ENCODE results near the gene LAIR1.
A peak's percentile ranks its signal among the peaks of the same experiment; 100 is the strongest.
"Not testable (repeated sequence)": the region's sequence is repeated elsewhere in the genome, so short reads cannot be mapped to it uniquely, and the experiment has no call there.

The LAIR1 gene

DNA sequence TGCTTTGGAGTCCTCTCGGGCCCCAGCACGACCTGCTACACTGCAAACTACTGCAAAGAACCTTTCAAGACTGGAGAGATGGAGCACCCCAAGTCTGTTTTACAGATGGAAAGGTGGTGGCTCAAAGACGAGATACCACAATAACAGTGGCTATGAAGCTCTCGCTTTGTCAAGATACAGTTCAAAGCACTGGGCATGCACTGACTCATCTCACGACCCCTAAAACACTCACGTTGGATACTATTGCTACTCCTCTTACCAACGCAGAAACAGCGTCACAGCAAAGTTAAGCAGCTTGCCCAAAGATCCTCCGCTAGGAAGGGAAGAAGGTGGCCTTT lies 24.0 kb upstream of the LAIR1 start:
- Histone ChIP-seq H3K4me1 (ENCODE audit: low read length) (peaks cover 14% of the 10 kb centered on the region), H3K36me3 (replicated peaks; ENCODE audit: insufficient read depth, low read length) (no peaks in the 10 kb centered on the region), H3K27ac (ENCODE audit: low read length) (peak overlapping the region; percentile 88), H3K9ac (ENCODE audit: low read length) (peak overlapping the region; percentile 59; the same call in 1 of the 2 replicates), H3K4me2 (ENCODE audit: low read depth, low read length) (peak overlapping the region; percentile 90), H4K20me1 (ENCODE audit: insufficient read depth, low read length) (no peaks in the 10 kb centered on the region), H3K79me2 (ENCODE audit: low read length) (no peaks in the 10 kb centered on the region), H2AFZ (ENCODE audit: low read length) (peak overlapping the region; percentile 67), H3K9me3 (replicated peaks; ENCODE audit: insufficient read depth, low read length) (no peaks in the 10 kb centered on the region), H3F3A (ENCODE audit: insufficient read depth, low read length) (peaks cover 21% of the 10 kb centered on the region), H3K9me2 (replicated peaks; ENCODE audit: insufficient read depth, low read length) (no peaks in the 10 kb centered on the region), H3K4me3 (ENCODE audit: low read length) (peak overlapping the region; percentile 60), H3K27me3 (replicated peaks; ENCODE audit: insufficient read depth, low read length) (peaks cover 20% of the 10 kb centered on the region)
- DNase-seq = no peak
- TF ChIP-seq EZH2 (optimal IDR thresholded peaks at IDR 0.05; ENCODE audit: low read depth, low read length) = no peak
- TF ChIP-seq EZH2phosphoT487 (IDR thresholded peaks at IDR 0.05; ENCODE audit: low read length) = no peak
- TF ChIP-seq CTCF (IDR thresholded peaks at IDR 0.05; ENCODE audit: low read length) = no peak

GRCh38 chr19:54387991-54388801 lies 23.5 kb upstream of the LAIR1 start:
- Histone ChIP-seq H3K9me3 (replicated peaks; ENCODE audit: insufficient read depth, low read length) (no peaks in the 10 kb centered on the region), H3K4me3 (ENCODE audit: low read length) (peak overlapping the region; percentile 60), H4K20me1 (ENCODE audit: insufficient read depth, low read length) (no peaks in the 10 kb centered on the region), H3K4me2 (ENCODE audit: low read depth, low read length) (peak overlapping the region; percentile 90), H3F3A (ENCODE audit: insufficient read depth, low read length) (peaks cover 21% of the 10 kb centered on the region), H3K79me2 (ENCODE audit: low read length) (no peaks in the 10 kb centered on the region), H3K36me3 (replicated peaks; ENCODE audit: insufficient read depth, low read length) (no peaks in the 10 kb centered on the region), H3K9ac (ENCODE audit: low read length) (peak overlapping the region; percentile 59; the same call in 1 of the 2 replicates), H3K27me3 (replicated peaks; ENCODE audit: insufficient read depth, low read length) (peaks cover 15% of the 10 kb centered on the region), H3K4me1 (ENCODE audit: low read length) (peaks cover 14% of the 10 kb centered on the region), H3K9me2 (replicated peaks; ENCODE audit: insufficient read depth, low read length) (no peaks in the 10 kb centered on the region), H2AFZ (ENCODE audit: low read length) (peak overlapping the region; percentile 67), H3K27ac (ENCODE audit: low read length) (peak overlapping the region; percentile 88)
- TF ChIP-seq CTCF (IDR thresholded peaks at IDR 0.05; ENCODE audit: low read length) = no peak
- TF ChIP-seq EZH2 (optimal IDR thresholded peaks at IDR 0.05; ENCODE audit: low read depth, low read length) = no peak
- peak; percentile 89 for DNase-seq

DNA sequence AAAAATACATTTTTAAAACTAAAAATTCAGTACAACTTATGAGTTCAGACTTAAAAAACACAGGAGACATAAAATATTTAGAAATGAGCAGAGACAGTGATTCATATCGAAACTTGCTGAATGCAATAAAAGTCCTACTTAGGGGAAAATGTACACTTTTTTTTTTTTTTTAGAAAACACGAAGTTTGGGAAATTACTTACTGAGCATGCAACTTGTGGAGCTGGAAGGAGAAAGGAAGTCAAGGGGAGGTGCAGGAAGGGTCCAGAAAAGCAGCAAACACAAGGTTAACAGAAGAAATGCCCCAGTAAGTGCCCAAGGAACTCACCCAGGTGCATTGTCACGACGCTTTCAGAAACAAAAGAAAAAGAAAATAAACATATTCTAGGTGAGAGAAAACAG lies 18.6 kb upstream of the LAIR1 start:
- Histone ChIP-seq H3K27ac (ENCODE audit: low read length) (no peak overlapping the region), H3K4me2 (ENCODE audit: low read depth, low read length) (no peak overlapping the region), H3K9ac (ENCODE audit: low read length) (no peak overlapping the region), H3F3A (ENCODE audit: insufficient read depth, low read length) (peaks cover 28% of the 10 kb centered on the region), H3K9me2 (replicated peaks; ENCODE audit: insufficient read depth, low read length) (no peaks in the 10 kb centered on the region), H3K9me3 (replicated peaks; ENCODE audit: insufficient read depth, low read length) (no peaks in the 10 kb centered on the region), H2AFZ (ENCODE audit: low read length) (no peak overlapping the region), H3K27me3 (replicated peaks; ENCODE audit: insufficient read depth, low read length) (no peaks in the 10 kb centered on the region; the same call in 1 of the 2 replicates), H3K4me3 (ENCODE audit: low read length) (no peak overlapping the region), H3K4me1 (ENCODE audit: low read length) (peaks cover 17% of the 10 kb centered on the region; the same call in 1 of the 2 replicates), H3K79me2 (ENCODE audit: low read length) (no peaks in the 10 kb centered on the region), H4K20me1 (ENCODE audit: insufficient read depth, low read length) (no peaks in the 10 kb centered on the region), H3K36me3 (replicated peaks; ENCODE audit: insufficient read depth, low read length) (no peaks in the 10 kb centered on the region)
- TF ChIP-seq EZH2 (optimal IDR thresholded peaks at IDR 0.05; ENCODE audit: low read depth, low read length) (no peak), EZH2phosphoT487 (IDR thresholded peaks at IDR 0.05; ENCODE audit: low read length) (no peak), CTCF (IDR thresholded peaks at IDR 0.05; ENCODE audit: low read length) (no peak)
- no peak for DNase-seq

- DNase-seq; H3K27me3 ChIP-seq (replicated peaks; ENCODE audit: insufficient read depth, low read length); H3K79me2 ChIP-seq (ENCODE audit: low read length); H3K4me2 ChIP-seq (ENCODE audit: low read depth, low read length); H3K9me2 ChIP-seq (replicated peaks; ENCODE audit: insufficient read depth, low read length); H4K20me1 ChIP-seq (ENCODE audit: insufficient read depth, low read length); H3K27ac ChIP-seq (ENCODE audit: low read length); H3K4me3 ChIP-seq (ENCODE audit: low read length); H3K9me3 ChIP-seq (replicated peaks; ENCODE audit: insufficient read depth, low read length); H2AFZ ChIP-seq (ENCODE audit: low read length); H3K36me3 ChIP-seq (replicated peaks; ENCODE audit: insufficient read depth, low read length); H3K9ac ChIP-seq (ENCODE audit: low read length): not testable (repeated sequence)
- H3F3A ChIP-seq (ENCODE audit: insufficient read depth, low read length) = peaks cover 24% of the 10 kb centered on the region
- H3K4me1 ChIP-seq (ENCODE audit: low read length) = peaks cover 13% of the 10 kb centered on the region; the same call in 1 of the 2 replicates
Measured at GRCh38 chr19:54382041-54382440, 17.3 kb upstream of the LAIR1 start.
